H9 (cell line): ENCODE measurements around the gene WSB2. TPM values are rescaled to one million over a fixed set of nuclear protein-coding genes. Genes with fewer than 3 reads are reported as not detected.

Source experiments
- DNase-seq: peaks from one replicate; pipeline ENCODE4 v3.0.0-alpha.2; 2017
- H2AFZ ChIP-seq: one replicate; pipeline ENCODE4 v1.6.1; 2013; ENCODE audit warnings: mild to moderate bottlenecking, low read length, control low read depth, moderate library complexity
- H2AK5ac ChIP-seq: 2 replicates; pipeline ENCODE4 v1.6.1; 2013; ENCODE audit warnings: low read length, control low read depth, mixed read lengths; ENCODE audit not compliant: insufficient read length
- H2BK120ac ChIP-seq: one replicate; pipeline ENCODE4 v1.6.1; 2013; ENCODE audit warnings: low read depth, mild to moderate bottlenecking, low read length, control low read depth, inconsistent platforms; ENCODE audit not compliant: poor library complexity, severe bottlenecking
- H2BK12ac ChIP-seq: 2 replicates; pipeline ENCODE4 v1.6.1; 2013; ENCODE audit warnings: low read length, control low read depth, mixed read lengths, low read depth; ENCODE audit not compliant: insufficient read length
- H2BK15ac ChIP-seq: 2 replicates; pipeline ENCODE4 v1.6.1; 2013; ENCODE audit warnings: low read depth, low read length, control low read depth
- H2BK20ac ChIP-seq: one replicate; pipeline ENCODE4 v1.6.1; 2013; ENCODE audit warnings: low read depth, mild to moderate bottlenecking, low read length, control low read depth, inconsistent platforms; ENCODE audit not compliant: poor library complexity, severe bottlenecking
- H2BK5ac ChIP-seq: 2 replicates; pipeline ENCODE4 v1.6.1; 2013; ENCODE audit warnings: low read length, control low read depth, mixed read lengths; ENCODE audit not compliant: insufficient read length
- H3K14ac ChIP-seq: 2 replicates; pipeline ENCODE4 v1.6.1; 2013; ENCODE audit warnings: low read length, control low read depth; ENCODE audit not compliant: insufficient read depth
- H3K18ac ChIP-seq: 2 replicates; pipeline ENCODE4 v1.6.1; 2013; ENCODE audit warnings: low read depth, mild to moderate bottlenecking, mixed read lengths, low read length, control low read depth; ENCODE audit not compliant: insufficient read length
- H3K23ac ChIP-seq: 2 replicates; pipeline ENCODE4 v1.6.1; 2013; ENCODE audit warnings: low read length, control low read depth, mixed read lengths, low read depth; ENCODE audit not compliant: insufficient read length
- H3K23me2 ChIP-seq: 2 replicates; pipeline ENCODE4 v1.6.1; 2013; ENCODE audit warnings: low read depth, mild to moderate bottlenecking, mixed read lengths, low read length, control low read depth; ENCODE audit not compliant: insufficient read length, poor library complexity, severe bottlenecking
- H3K27ac ChIP-seq: 2 replicates; pipeline ENCODE4 v1.5.1; 2013; ENCODE audit warnings: low read length, control low read depth, mixed read lengths, low read depth; ENCODE audit not compliant: insufficient read length
- H3K27me3 ChIP-seq: 2 replicates; pipeline ENCODE4 v1.6.1; 2013; ENCODE audit warnings: low read length, control low read depth, inconsistent platforms; ENCODE audit not compliant: insufficient read depth
- H3K4ac ChIP-seq: 2 replicates; pipeline ENCODE4 v1.6.1; 2013; ENCODE audit warnings: low read depth, mild to moderate bottlenecking, control low read depth, inconsistent platforms, low read length, moderate library complexity
- H3K4me1 ChIP-seq: 2 replicates; pipeline ENCODE4 v1.6.1; 2013; ENCODE audit warnings: low read length, control low read depth, inconsistent platforms; ENCODE audit not compliant: insufficient read depth
- H3K4me2 ChIP-seq: 2 replicates; pipeline ENCODE4 v1.6.1; 2013; ENCODE audit warnings: low read length, control low read depth, mixed read lengths; ENCODE audit not compliant: insufficient read length, insufficient read depth
- H3K56ac ChIP-seq: 2 replicates; pipeline ENCODE4 v1.6.1; 2013; ENCODE audit warnings: low read depth, mild to moderate bottlenecking, mixed read lengths, low read length, control low read depth; ENCODE audit not compliant: insufficient read length
- H3K79me1 ChIP-seq: 2 replicates; pipeline ENCODE4 v1.6.1; 2013; ENCODE audit warnings: low read depth, mild to moderate bottlenecking, moderate library complexity, low read length, control low read depth, inconsistent platforms; ENCODE audit not compliant: insufficient read depth, poor library complexity, severe bottlenecking
- H3K79me2 ChIP-seq: 2 replicates; pipeline ENCODE4 v1.6.1; 2013; ENCODE audit warnings: low read length, control low read depth, inconsistent platforms; ENCODE audit not compliant: insufficient read depth
- H3K9ac ChIP-seq: 2 replicates; pipeline ENCODE4 v1.6.1; 2013; ENCODE audit warnings: low read length, control low read depth, mixed read lengths; ENCODE audit not compliant: insufficient read length; ENCODE audit errors: extremely low read depth
- H3K9me3 ChIP-seq: one replicate; pipeline ENCODE4 v1.6.1; 2013; ENCODE audit warnings: low read depth, low read length, inconsistent platforms; ENCODE audit not compliant: control insufficient read depth
- H3T11ph ChIP-seq: one replicate; pipeline ENCODE4 v1.6.1; 2013; ENCODE audit warnings: mild to moderate bottlenecking, low read length, control low read depth, inconsistent platforms
- H4K20me1 ChIP-seq: one replicate; pipeline ENCODE4 v1.6.1; 2013; ENCODE audit not compliant: control insufficient read depth, insufficient read length, insufficient read depth
- H4K5ac ChIP-seq: 2 replicates; pipeline ENCODE4 v1.6.1; 2013; ENCODE audit warnings: low read depth, mild to moderate bottlenecking, mixed read lengths, low read length, control low read depth; ENCODE audit not compliant: insufficient read length
- H4K8ac ChIP-seq: replicated peaks from 2 replicates; pipeline ENCODE4 v1.6.1; 2013; ENCODE audit warnings: low read length, control low read depth, mixed read lengths, low read depth; ENCODE audit not compliant: insufficient read length
- H4K91ac ChIP-seq: 2 replicates; pipeline ENCODE4 v1.6.1; 2013; ENCODE audit warnings: low read depth, mild to moderate bottlenecking, moderate library complexity, mixed read lengths, low read length, control low read depth; ENCODE audit not compliant: insufficient read length
- H3K27ac Mint-ChIP-seq, 3 experiments: 2 replicates in 2 of 3; 3 replicates in 1 of 3; pipeline ENCODE4 v1.8.0; 2020 to 2021; ENCODE audit warnings: mixed read lengths in 3 of 3, mild to moderate bottlenecking in 1 of 3, moderate library complexity in 1 of 3
- H3K27me3 Mint-ChIP-seq: 2 replicates; pipeline ENCODE4 v1.8.0; 2021; ENCODE audit warnings: low read depth, mild to moderate bottlenecking, moderate library complexity, mixed read lengths
- H3K36me3 Mint-ChIP-seq, 3 experiments: 2 replicates in 2 of 3; 3 replicates in 1 of 3; pipeline ENCODE4 v1.8.0; 2020 to 2021; ENCODE audit warnings: low read depth in 3 of 3, mixed read lengths in 3 of 3; ENCODE audit not compliant: insufficient read depth in 1 of 3
- H3K4me1 Mint-ChIP-seq, 2 experiments: 2 replicates each; pipeline ENCODE4 v1.8.0; 2020; ENCODE audit warnings: mixed read lengths in 2 of 2
- H3K4me3 Mint-ChIP-seq, 2 experiments: 2 replicates in 1 of 2; 3 replicates in 1 of 2; pipeline ENCODE4 v1.8.0; 2020 to 2021; ENCODE audit warnings: mild to moderate bottlenecking in 2 of 2, mixed read lengths in 2 of 2, moderate library complexity in 1 of 2
- H3K9me3 Mint-ChIP-seq, 2 experiments: 2 replicates in 1 of 2; 3 replicates in 1 of 2; pipeline ENCODE4 v1.8.0; 2020; ENCODE audit warnings: mild to moderate bottlenecking in 2 of 2, mixed read lengths in 2 of 2, moderate library complexity in 1 of 2
- CTCF ChIP-seq: fragments of 200-600 bp; sonication (generic); conservative IDR thresholded peaks from 3 replicates; pipeline ENCODE4 v1.8.0; 2021; ENCODE audit warnings: antibody characterized with exemption, mild to moderate bottlenecking
- WGBS: extraction: QIAGEN DNeasy Blood & Tissue Kit; methylation state at CpG from one replicate; pipeline ENCODE4 v1.1.7; 2013; ENCODE audit warnings: missing lambda C conversion rate, low lambda C conversion rate, mixed read lengths; ENCODE audit not compliant: insufficient read length; ENCODE audit errors: extremely low coverage; 5-methylcytosine and 5-hydroxymethylcytosine counted together
- total RNA-seq: library from RNA; stranded (reverse); gene quantifications from 2 replicates; pipeline ENCODE4 v1.2.1, GENCODE V29; 2021

WSB2 gene
- total RNA-seq, 1 experiment from 2014 or later, result 58.6 TPM

GRCh38 chr12:118038137-118038536, 22.8 kb downstream of the WSB2 start:
- Histone ChIP-seq H3K23me2 (no peaks in the 10 kb centered on the region), H3K79me2 (no peaks in the 10 kb centered on the region), H3K4me1 (no peaks in the 10 kb centered on the region), H2BK15ac (no peak overlapping the region), H2AK5ac (no peak overlapping the region), H4K20me1 (no peaks in the 10 kb centered on the region), H3T11ph (no peak overlapping the region), H3K9me3 (no peaks in the 10 kb centered on the region), H2BK120ac (no peak overlapping the region), H3K4me2 (no peak overlapping the region), H2AFZ (no peak overlapping the region), H2BK5ac (no peak overlapping the region), H3K23ac (no peak overlapping the region), H3K56ac (no peak overlapping the region), H3K14ac (no peak overlapping the region), H3K27me3 (no peaks in the 10 kb centered on the region), H3K9ac (no peak overlapping the region), H2BK12ac (no peak overlapping the region), H3K18ac (no peak overlapping the region), H2BK20ac (no peak overlapping the region), H4K5ac (no peak overlapping the region), H4K91ac (no peak overlapping the region), H3K27ac (no peak overlapping the region), H3K79me1 (no peaks in the 10 kb centered on the region), H4K8ac (no peak overlapping the region), H3K4ac (no peak overlapping the region)
- peak overlapping the region; percentile 27 to 94 (median 73); a peak in 4 of 7 replicates for H3K27ac Mint-ChIP-seq
- H3K4me3 Mint-ChIP-seq, result no peak overlapping the region; a peak in 1 of 5 replicates
- peaks cover 0 to 13% of the 10 kb centered on the region in 2 experiments; a peak in 2 of 4 replicates for H3K4me1 Mint-ChIP-seq
- H3K36me3 Mint-ChIP-seq, result peaks cover 50 to 93% (median 77%) of the 10 kb centered on the region in 3 experiments
- no peaks in the 10 kb centered on the region; a peak in 1 of 5 replicates for H3K9me3 Mint-ChIP-seq
- no peaks in the 10 kb centered on the region for H3K27me3 Mint-ChIP-seq
- DNase-seq, result no peak
- no peak for TF ChIP-seq CTCF
- WGBS, result no CpG with 5 or more reads among the region's 6 CpGs
